Retina (tissue), 1 donor: Measurements from ENCODE around the gene CFAP53.
A peak's percentile ranks its signal among the peaks of the same experiment; 100 is the strongest.

Experiments
- DNase-seq: peaks from one replicate; pipeline ENCODE4 v3.0.0-alpha.2; 2016

CFAP53 gene

DNA sequence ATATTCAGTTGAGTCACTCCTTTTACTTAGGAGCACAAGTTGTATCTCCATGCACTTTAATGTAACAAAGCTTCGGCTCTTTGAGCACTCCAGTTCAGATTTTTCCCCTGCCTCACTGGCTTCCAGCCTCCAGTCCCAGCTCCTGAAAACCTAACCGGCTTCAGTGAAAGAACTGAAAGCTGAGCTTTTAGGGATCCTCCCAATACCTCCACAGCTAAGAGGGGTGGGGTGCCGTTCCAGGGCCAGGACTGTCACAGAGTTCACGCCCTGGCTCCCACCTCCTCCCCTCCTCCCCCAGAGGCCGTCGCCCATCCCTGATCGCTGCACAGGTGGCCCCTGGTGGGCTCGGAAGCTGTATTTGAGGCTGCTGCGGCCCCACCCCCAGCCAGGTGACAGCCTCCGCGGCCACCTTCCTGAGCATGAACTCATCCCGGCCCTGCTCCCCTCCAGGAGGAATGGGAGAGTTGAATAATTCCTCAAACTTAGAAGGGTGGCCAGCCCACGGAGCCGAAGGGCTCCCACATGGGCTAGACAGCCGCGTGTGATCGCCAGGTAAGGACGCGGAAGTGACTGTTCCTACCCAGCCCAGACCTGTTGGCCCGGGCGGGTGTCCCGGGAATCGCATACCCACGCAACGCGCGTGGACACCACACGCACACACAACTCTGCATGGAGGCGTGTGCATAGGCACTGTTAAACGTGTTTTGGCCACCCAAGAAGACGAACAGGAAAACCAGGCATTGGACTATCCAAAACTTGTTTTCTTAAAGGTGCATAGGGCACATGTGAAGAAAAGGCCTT lies 73.1 kb downstream of the CFAP53 start:
- peak; percentile 12 for DNase-seq

- no peak for DNase-seq
Observed at GRCh38 chr18:50190926-50191325, 75.4 kb downstream of the CFAP53 start.

GRCh38 chr18:50190236-50190635 lies 76.1 kb downstream of the CFAP53 start:
- no peak for DNase-seq

DNA sequence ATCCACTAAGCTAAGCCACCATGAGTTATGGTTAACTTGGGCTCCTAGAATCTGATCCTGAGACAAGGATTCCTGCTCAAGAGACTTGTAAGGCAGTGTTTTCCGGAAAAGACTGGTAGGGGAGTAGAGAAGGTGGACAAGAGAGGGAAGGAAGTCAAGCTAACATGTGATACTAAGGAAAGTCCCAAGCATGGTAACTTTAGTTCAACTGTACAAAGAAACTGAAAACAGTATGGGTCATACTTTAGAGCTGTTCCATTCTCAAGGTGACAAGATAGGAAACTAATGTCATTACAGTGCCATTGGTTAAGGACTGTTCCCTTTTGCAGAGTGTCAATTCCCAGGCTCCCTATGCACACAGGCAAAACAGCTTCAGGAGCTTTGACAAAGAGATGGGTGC lies 77.1 kb downstream of the CFAP53 start:
- no peak for DNase-seq

GRCh38 chr18:50188652-50189051 lies 77.6 kb downstream of the CFAP53 start:
- no peak for DNase-seq

- DNase-seq: no peak
Observed at GRCh38 chr18:50187659-50188058, 78.6 kb downstream of the CFAP53 start.

- DNase-seq: no peak
Observed at GRCh38 chr18:50186385-50186784, 79.9 kb downstream of the CFAP53 start.

DNA sequence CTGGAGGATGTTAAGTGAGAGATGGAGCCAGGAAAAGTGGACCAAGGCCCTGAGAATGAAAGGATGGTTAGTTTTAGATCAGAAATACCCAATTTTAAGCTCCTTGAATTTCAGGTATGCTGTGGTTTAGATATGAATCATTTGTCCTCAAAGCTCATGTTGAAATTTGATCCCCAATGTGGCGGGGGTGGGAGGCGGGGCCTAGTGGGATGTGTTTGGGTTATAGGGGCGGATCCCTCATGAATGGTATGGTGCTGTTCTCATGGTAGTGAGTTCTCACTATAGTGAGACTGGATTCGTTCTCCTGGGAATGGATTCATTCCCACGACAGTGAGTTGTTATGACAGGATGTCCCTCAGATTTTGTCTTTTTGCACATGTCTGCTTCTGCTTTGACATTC lies 82.7 kb downstream of the CFAP53 start:
- no peak for DNase-seq

DNA sequence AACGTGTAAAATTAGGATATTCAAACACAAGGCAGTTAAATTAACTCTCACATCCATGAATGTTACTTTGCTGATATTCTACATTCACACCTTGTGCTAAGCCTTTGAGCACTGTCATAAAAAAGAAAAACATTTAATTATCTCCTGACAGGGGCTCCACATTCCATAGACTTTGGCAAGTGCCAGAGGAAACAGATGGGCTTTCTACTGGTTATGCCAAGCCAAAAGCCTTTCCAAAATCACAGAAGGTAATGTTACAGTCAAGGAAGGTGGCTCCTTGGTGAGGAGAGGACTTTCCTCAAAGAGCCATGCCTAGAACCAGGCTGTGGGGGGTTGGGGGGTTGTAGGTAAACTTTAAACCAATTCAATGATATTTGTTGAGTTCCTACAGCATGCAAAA lies 83.8 kb downstream of the CFAP53 start:
- DNase-seq: no peak

DNA sequence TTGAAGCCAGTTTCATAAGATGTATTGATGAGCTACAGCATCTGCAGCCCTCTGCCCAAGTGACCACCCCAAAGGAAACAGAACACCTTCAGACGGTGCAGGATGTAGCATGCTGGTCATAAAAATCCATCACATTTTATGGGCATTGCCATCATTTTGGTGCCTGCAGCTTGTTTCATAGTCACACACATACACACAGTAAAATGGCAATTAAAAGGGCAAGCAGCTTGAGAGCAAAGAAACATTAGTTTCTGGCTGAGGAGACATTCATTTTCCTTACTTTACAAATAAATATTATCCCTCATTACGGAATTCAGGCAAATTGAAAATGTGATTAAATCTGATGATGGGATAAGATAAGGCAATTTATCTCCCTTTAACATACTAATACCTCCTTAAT lies 84.7 kb downstream of the CFAP53 start:
- DNase-seq: no peak

- no peak for DNase-seq
Observed at GRCh38 chr18:50179465-50179864, 86.8 kb downstream of the CFAP53 start.

GRCh38 chr18:50177294-50177992 lies 88.9 kb downstream of the CFAP53 start:
- no peak for DNase-seq
